ENCODE measurements around the gene ETV3. TPM values are rescaled to one million over a fixed set of nuclear protein-coding genes. Genes with fewer than 3 reads are reported as not detected.

Gene ETV3
- total and polyA plus RNA-seq, 12 donors: 3.7 to 27.5 (median 20.1) TPM

DNA sequence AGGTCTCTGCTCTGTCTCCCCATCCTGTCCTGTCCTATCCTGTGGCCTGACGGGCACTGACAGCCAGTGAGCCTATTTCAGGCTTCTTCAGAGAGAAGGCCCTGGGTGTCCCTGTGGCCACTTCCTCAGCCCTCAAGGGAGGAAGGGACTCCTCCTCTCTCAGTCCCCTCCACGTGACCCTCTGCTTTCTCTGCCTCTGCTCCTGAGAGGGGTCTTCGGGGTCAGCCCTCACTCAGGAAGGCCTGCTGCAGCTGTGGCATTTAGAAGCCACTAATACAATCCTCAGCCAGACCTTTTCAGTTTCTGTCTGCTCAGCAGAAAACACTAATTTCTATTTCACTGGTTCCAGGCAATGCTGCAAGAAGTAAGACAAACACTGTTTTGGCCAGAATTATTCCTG, 43.6 kb upstream of the ETV3 start:
- intact Hi-C loops (cut with DNase I): no loop called here
- Histone ChIP-seq H3K4me3 (no peak overlapping the region), H3K4me1 (no peaks in the 10 kb centered on the region), H3K9me3 (no peaks in the 10 kb centered on the region), H3K27me3 (peaks cover 0 to 35% (median 3%) of the 10 kb centered on the region in 7 donors), H3K36me3 (no peaks in the 10 kb centered on the region), H3K27ac (no peak overlapping the region)
- DNase-seq: no peak
- ATAC-seq: no peak
- WGBS, 2 donors: 53 to 70% methylated on average over 3 of the region's 3 CpGs
- TF ChIP-seq, protein P1, sequence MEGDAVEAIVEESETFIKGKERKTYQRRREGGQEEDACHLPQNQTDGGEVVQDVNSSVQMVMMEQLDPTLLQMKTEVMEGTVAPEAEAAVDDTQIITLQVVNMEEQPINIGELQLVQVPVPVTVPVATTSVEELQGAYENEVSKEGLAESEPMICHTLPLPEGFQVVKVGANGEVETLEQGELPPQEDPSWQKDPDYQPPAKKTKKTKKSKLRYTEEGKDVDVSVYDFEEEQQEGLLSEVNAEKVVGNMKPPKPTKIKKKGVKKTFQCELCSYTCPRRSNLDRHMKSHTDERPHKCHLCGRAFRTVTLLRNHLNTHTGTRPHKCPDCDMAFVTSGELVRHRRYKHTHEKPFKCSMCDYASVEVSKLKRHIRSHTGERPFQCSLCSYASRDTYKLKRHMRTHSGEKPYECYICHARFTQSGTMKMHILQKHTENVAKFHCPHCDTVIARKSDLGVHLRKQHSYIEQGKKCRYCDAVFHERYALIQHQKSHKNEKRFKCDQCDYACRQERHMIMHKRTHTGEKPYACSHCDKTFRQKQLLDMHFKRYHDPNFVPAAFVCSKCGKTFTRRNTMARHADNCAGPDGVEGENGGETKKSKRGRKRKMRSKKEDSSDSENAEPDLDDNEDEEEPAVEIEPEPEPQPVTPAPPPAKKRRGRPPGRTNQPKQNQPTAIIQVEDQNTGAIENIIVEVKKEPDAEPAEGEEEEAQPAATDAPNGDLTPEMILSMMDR (IDR thresholded peaks at IDR 0.05): no peak

DNA sequence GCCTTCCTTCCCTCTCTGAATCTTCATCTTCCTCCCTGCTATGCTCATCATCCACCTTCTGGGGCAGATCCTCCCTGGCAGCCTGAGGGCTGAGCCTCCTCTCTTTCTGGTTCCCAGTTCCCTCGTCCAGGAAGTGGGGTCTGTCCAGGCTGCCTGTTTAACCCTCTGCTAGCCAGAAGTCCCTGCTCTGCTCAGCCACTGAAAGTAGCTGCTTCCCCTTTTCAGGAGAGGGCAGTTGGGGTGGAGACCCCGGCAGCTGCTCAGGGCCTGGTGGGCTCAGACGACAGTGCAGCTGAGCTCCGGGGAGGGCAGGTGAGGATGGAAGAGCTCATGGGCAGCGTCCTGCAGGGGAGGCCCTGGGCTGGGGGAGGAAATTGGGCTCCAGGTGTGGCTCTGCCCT, 43.1 kb upstream of the ETV3 start:
- no peak overlapping the region for H3K4me3 ChIP-seq
- no peak for ATAC-seq
- intact Hi-C loops (cut with DNase I): no loop called here
- TF ChIP-seq, protein P1 (IDR thresholded peaks at IDR 0.05): no peak
- H3K27ac ChIP-seq: no peak overlapping the region
- H3K9me3 ChIP-seq: no peaks in the 10 kb centered on the region
- WGBS, 2 donors: 46 to 55% methylated on average over 5 of the region's 5 CpGs
- H3K4me1 ChIP-seq: no peaks in the 10 kb centered on the region
- no peak for DNase-seq
- H3K36me3 ChIP-seq: no peaks in the 10 kb centered on the region
- H3K27me3 ChIP-seq: peaks cover 0 to 32% (median 0%) of the 10 kb centered on the region in 7 donors

DNA sequence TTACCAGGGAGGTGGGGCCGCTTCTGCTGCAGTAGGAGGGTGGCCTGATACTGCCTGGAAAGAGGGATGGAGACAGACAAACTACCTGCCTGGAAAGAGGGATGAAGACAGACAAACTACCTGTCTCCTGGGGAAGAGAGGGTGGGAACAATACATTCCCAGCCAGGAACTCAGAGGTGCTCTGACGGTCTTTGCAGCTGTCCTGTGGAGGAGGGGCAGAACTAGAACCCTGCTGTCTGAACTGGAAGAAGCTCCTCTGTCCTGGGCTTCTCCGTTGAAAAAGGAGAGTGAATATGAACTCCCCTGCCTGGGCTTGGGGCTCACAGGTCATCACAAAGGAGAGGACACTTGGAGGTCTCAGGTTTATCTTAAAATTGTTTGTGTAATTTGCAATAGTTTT, 40.3 kb upstream of the ETV3 start:
- ATAC-seq (no peak), DNase-seq (no peak)
- Histone ChIP-seq H3K9me3 (no peaks in the 10 kb centered on the region), H3K4me1 (no peaks in the 10 kb centered on the region), H3K27ac (no peak overlapping the region), H3K27me3 (peaks cover 0 to 17% (median 0%) of the 10 kb centered on the region in 7 donors), H3K36me3 (no peaks in the 10 kb centered on the region), H3K4me3 (no peak overlapping the region)
- TF ChIP-seq, protein P1 (IDR thresholded peaks at IDR 0.05): no peak
- 77% methylated on average over 3 of the region's 3 CpGs for WGBS, 2 donors
- intact Hi-C loops (cut with DNase I): no loop called here

DNA sequence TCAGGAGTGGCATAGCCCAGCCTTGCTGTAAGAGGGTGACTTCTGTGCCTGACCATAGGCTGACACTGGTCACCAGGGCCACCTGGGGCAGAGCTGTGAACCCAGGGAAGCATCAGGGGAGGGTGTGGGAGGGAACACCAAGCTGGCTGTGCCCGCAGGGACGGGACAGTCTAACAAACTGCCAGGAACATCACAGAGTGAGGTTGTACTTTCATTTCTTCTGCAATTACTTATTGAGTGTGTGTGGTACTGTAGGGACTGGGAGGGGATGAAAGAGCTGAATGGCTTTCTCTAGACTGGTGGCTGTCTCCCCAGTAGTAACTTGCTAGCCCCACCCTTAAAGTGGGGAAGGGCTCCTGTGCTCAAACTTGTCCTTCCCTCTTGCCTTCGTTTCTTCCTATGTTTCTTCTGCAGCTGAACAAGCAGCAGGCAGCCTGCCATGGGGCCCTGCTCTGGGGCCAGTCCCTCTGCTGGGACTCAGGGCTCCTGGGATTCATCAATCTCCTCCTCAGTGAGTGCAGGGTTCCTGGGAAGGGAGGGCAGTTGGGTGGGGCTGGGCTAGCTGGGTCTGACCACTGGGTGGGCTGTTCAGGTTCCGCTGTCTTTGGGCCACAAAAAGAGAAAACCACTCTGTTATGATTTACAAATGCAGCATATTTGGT, 39.7 kb upstream of the ETV3 start:
- TF ChIP-seq, protein P1 (IDR thresholded peaks at IDR 0.05): no peak
- 60 to 64% methylated on average over 4 of the region's 4 CpGs for WGBS, 2 donors

More for the DNA sequence above, 39.7 kb upstream of the ETV3 start:
- Histone ChIP-seq H3K36me3 (no peaks in the 10 kb centered on the region), H3K27me3 (peaks cover 0 to 17% (median 0%) of the 10 kb centered on the region in 7 donors), H3K4me1 (no peaks in the 10 kb centered on the region), H3K9me3 (no peaks in the 10 kb centered on the region), H3K4me3 (no peak overlapping the region), H3K27ac (no peak overlapping the region)
- no peak for DNase-seq
- intact Hi-C loops (cut with DNase I): no loop called here
- ATAC-seq: no peak

Data from heart right ventricle (tissue), 16 donors.